Measurements from ENCODE around the gene CT45A6. TPM values are rescaled to one million over a fixed set of nuclear protein-coding genes. Genes with fewer than 3 reads are reported as not detected.
"Not testable (repeated sequence)": the region's sequence is repeated elsewhere in the genome, so short reads cannot be mapped to it uniquely, and the experiment has no call there.

Gene CT45A6
- total and polyA plus RNA-seq, 2 of the 13 experiments (the other 11 are each of a cell fraction or from before 2014, with no cell fraction given), result not detected

- POLR2A ChIA-PET; CTCF ChIA-PET (ENCODE audit: low intra/inter-chr PET ratio, low total read pairs); DNase-seq (ENCODE audit: low spot score); in situ Hi-C loops (cut with HindIII; ENCODE audit: extremely low pct_ligation_motif_present, low pct_unique_long_range_greater_than_20kb); ATAC-seq; H3K79me2 ChIP-seq (ENCODE audit: insufficient read depth, low read length); H3K4me3 ChIP-seq (replicated peaks in 1 of 3; ENCODE audit: insufficient read depth in 1 of 3, low read depth in 2 of 3, low read length in 3 of 3); H3K9me3 ChIP-seq (ENCODE audit: low read length); H3K27me3 ChIP-seq (ENCODE audit: control insufficient read depth in 1 of 2, insufficient read depth in 2 of 2, low read length in 2 of 2); intact Hi-C loops (cut with micrococcal nuclease; ENCODE audit: unreplicated experiment); H3K36me3 ChIP-seq (replicated peaks in 1 of 2; ENCODE audit: control insufficient read depth in 1 of 2, insufficient read depth in 2 of 2, low read length in 2 of 2); BruUV-seq (replicated peaks); H3K4me1 ChIP-seq (ENCODE audit: insufficient read depth, low read length); H3K27ac ChIP-seq (ENCODE audit: extremely low read length, insufficient read depth, low read length); H2AFZ ChIP-seq (ENCODE audit: low read length); H3K9ac ChIP-seq (ENCODE audit: insufficient read depth, low read depth, low read length); H4K20me1 ChIP-seq (ENCODE audit: insufficient read depth, low read length); FAIRE-seq; H3K4me2 ChIP-seq (ENCODE audit: low read depth, low read length): not testable (repeated sequence)
- no CpG with 5 or more reads among the region's 16 CpGs for WGBS (ENCODE audit: low lambda C conversion rate)
Observed at GRCh38 chrX:135785403-135785802, 17.2 kb downstream of the CT45A6 start, which contains the start of gene CT45A5. CT45A5 (minus strand) TSS chrX:135785503; CDS start chrX:135781729, 3,774 bp downstream.

GRCh38 chrX:135768091-135768490 lies 34.5 kb downstream of the CT45A6 start, which contains the start of gene CT45A3:
CT45A3 (minus strand) TSS chrX:135768191; CDS start chrX:135764444, 3,747 bp downstream.
- no CpG with 5 or more reads among the region's 17 CpGs for whole genome bisulfite sequencing (ENCODE audit: low lambda C conversion rate)
- CTCF ChIA-PET (ENCODE audit: low intra/inter-chr PET ratio, low total read pairs); FAIRE-seq; H2AFZ ChIP-seq (ENCODE audit: low read length); DNase-seq (ENCODE audit: low spot score); H3K36me3 ChIP-seq (replicated peaks in 1 of 2; ENCODE audit: control insufficient read depth in 1 of 2, insufficient read depth in 2 of 2, low read length in 2 of 2); H3K79me2 ChIP-seq (ENCODE audit: insufficient read depth, low read length); H3K4me1 ChIP-seq (ENCODE audit: insufficient read depth, low read length); BruUV-seq (replicated peaks); H3K27me3 ChIP-seq (ENCODE audit: control insufficient read depth in 1 of 2, insufficient read depth in 2 of 2, low read length in 2 of 2); POLR2A ChIA-PET; in situ Hi-C loops (cut with HindIII; ENCODE audit: extremely low pct_ligation_motif_present, low pct_unique_long_range_greater_than_20kb); H3K4me3 ChIP-seq (replicated peaks in 1 of 3; ENCODE audit: insufficient read depth in 1 of 3, low read depth in 2 of 3, low read length in 3 of 3); H3K9me3 ChIP-seq (ENCODE audit: low read length); H3K4me2 ChIP-seq (ENCODE audit: low read depth, low read length); ATAC-seq; H3K27ac ChIP-seq (ENCODE audit: extremely low read length, insufficient read depth, low read length); H4K20me1 ChIP-seq (ENCODE audit: insufficient read depth, low read length); H3K9ac ChIP-seq (ENCODE audit: insufficient read depth, low read depth, low read length); intact Hi-C loops (cut with micrococcal nuclease; ENCODE audit: unreplicated experiment): not testable (repeated sequence)

GRCh38 chrX:135744739-135745138 lies 57.8 kb downstream of the CT45A6 start:
- CTCF ChIA-PET (ENCODE audit: low intra/inter-chr PET ratio, low total read pairs); POLR2A ChIA-PET; H3K27ac ChIP-seq (ENCODE audit: extremely low read length, insufficient read depth, low read length); H2AFZ ChIP-seq (ENCODE audit: low read length); H3K4me1 ChIP-seq (ENCODE audit: insufficient read depth, low read length); H3K9me3 ChIP-seq (ENCODE audit: low read length); FAIRE-seq; H3K36me3 ChIP-seq (replicated peaks in 1 of 2; ENCODE audit: control insufficient read depth in 1 of 2, insufficient read depth in 2 of 2, low read length in 2 of 2); ATAC-seq; H3K27me3 ChIP-seq (ENCODE audit: control insufficient read depth in 1 of 2, insufficient read depth in 2 of 2, low read length in 2 of 2); H3K79me2 ChIP-seq (ENCODE audit: insufficient read depth, low read length); in situ Hi-C loops (cut with HindIII; ENCODE audit: extremely low pct_ligation_motif_present, low pct_unique_long_range_greater_than_20kb); H3K4me2 ChIP-seq (ENCODE audit: low read depth, low read length); H3K9ac ChIP-seq (ENCODE audit: insufficient read depth, low read depth, low read length); DNase-seq (ENCODE audit: low spot score); H4K20me1 ChIP-seq (ENCODE audit: insufficient read depth, low read length); intact Hi-C loops (cut with micrococcal nuclease; ENCODE audit: unreplicated experiment); BruUV-seq (replicated peaks); H3K4me3 ChIP-seq (replicated peaks in 1 of 3; ENCODE audit: insufficient read depth in 1 of 3, low read depth in 2 of 3, low read length in 3 of 3): not testable (repeated sequence)
- 55% methylated on average over 2 of the region's 4 CpGs for WGBS (ENCODE audit: low lambda C conversion rate)

Other genes starting within 250 kb of the CT45A6 start
- gene CT45A1, start 89.1 kb downstream of the CT45A6 start, total RNA-seq (2016; rRNA removed; fragmentation: Illumina TruSeq; extraction: Trizol), result not detected in 2 replicates
- not detected in 2 replicates for gene CT45A1, start 89.1 kb downstream of the CT45A6 start, polyA plus RNA-seq (2011; rRNA removed)
- not detected in 2 replicates for gene CT45A3, start 34.6 kb downstream of the CT45A6 start, total RNA-seq (2016; rRNA removed; fragmentation: Illumina TruSeq; extraction: Trizol)
- not detected in 2 replicates for gene CT45A3, start 34.6 kb downstream of the CT45A6 start, polyA plus RNA-seq (2011; rRNA removed)
- gene CT45A5, start 17.3 kb downstream of the CT45A6 start, total RNA-seq (2016; rRNA removed; fragmentation: Illumina TruSeq; extraction: Trizol), result not detected in 2 replicates
- gene CT45A5, start 17.3 kb downstream of the CT45A6 start, polyA plus RNA-seq (2011; rRNA removed), result not detected in 2 replicates
- not detected in 2 replicates for gene CT45A2, start 17.2 kb upstream of the CT45A6 start, total RNA-seq (2016; rRNA removed; fragmentation: Illumina TruSeq; extraction: Trizol)
- not detected in 2 replicates for gene CT45A2, start 17.2 kb upstream of the CT45A6 start, polyA plus RNA-seq (2011; rRNA removed)
- not detected in 2 replicates for gene CT45A7, start 34.5 kb upstream of the CT45A6 start, total RNA-seq (2016; rRNA removed; fragmentation: Illumina TruSeq; extraction: Trizol)
- not detected in 2 replicates for gene CT45A7, start 34.5 kb upstream of the CT45A6 start, polyA plus RNA-seq (2011; rRNA removed)
- not detected in 2 replicates for gene CT45A8, start 51.8 kb upstream of the CT45A6 start, total RNA-seq (2016; rRNA removed; fragmentation: Illumina TruSeq; extraction: Trizol)
- not detected in 2 replicates for gene CT45A8, start 51.8 kb upstream of the CT45A6 start, polyA plus RNA-seq (2011; rRNA removed)
- not detected in 2 replicates for gene CT45A9, start 69.0 kb upstream of the CT45A6 start, total RNA-seq (2016; rRNA removed; fragmentation: Illumina TruSeq; extraction: Trizol)
- not detected in 2 replicates for gene CT45A9, start 69.0 kb upstream of the CT45A6 start, polyA plus RNA-seq (2011; rRNA removed)
- not detected in 2 replicates for gene CT45A10, start 90.7 kb upstream of the CT45A6 start, total RNA-seq (2016; rRNA removed; fragmentation: Illumina TruSeq; extraction: Trizol)
- gene CT45A10, start 90.7 kb upstream of the CT45A6 start, polyA plus RNA-seq (2011; rRNA removed), result not detected in 2 replicates
- not detected in 2 replicates for gene SAGE1, start 90.9 kb upstream of the CT45A6 start, total RNA-seq (2016; rRNA removed; fragmentation: Illumina TruSeq; extraction: Trizol)
- not detected in 2 replicates for gene SAGE1, start 90.9 kb upstream of the CT45A6 start, polyA plus RNA-seq (2011; rRNA removed)
- 7.4 and 7.5 TPM in 2 replicates for gene MMGT1, start 171.2 kb upstream of the CT45A6 start, total RNA-seq (2016; rRNA removed; fragmentation: Illumina TruSeq; extraction: Trizol)
- gene MMGT1, start 171.2 kb upstream of the CT45A6 start, polyA plus RNA-seq (2011; rRNA removed), result 7.1 and 8.8 TPM in 2 replicates
- 5.1 and 8.0 TPM in 2 replicates for gene SLC9A6, start 182.6 kb upstream of the CT45A6 start, total RNA-seq (2016; rRNA removed; fragmentation: Illumina TruSeq; extraction: Trizol)
- gene SLC9A6, start 182.6 kb upstream of the CT45A6 start, polyA plus RNA-seq (2011; rRNA removed), result 3.9 TPM in 2 replicates